ENCODE results near the gene DOCK2.
"Not testable (repeated sequence)": the region's sequence is repeated elsewhere in the genome, so short reads cannot be mapped to it uniquely, and the experiment has no call there.

Gene DOCK2

GRCh38 chr5:170092455-170093101 lies 455.5 kb downstream of the DOCK2 start:
- H3K27ac ChIP-seq = no peak overlapping the region
- H3K4me3 ChIP-seq = no peak overlapping the region
- TF ChIP-seq, protein P1, sequence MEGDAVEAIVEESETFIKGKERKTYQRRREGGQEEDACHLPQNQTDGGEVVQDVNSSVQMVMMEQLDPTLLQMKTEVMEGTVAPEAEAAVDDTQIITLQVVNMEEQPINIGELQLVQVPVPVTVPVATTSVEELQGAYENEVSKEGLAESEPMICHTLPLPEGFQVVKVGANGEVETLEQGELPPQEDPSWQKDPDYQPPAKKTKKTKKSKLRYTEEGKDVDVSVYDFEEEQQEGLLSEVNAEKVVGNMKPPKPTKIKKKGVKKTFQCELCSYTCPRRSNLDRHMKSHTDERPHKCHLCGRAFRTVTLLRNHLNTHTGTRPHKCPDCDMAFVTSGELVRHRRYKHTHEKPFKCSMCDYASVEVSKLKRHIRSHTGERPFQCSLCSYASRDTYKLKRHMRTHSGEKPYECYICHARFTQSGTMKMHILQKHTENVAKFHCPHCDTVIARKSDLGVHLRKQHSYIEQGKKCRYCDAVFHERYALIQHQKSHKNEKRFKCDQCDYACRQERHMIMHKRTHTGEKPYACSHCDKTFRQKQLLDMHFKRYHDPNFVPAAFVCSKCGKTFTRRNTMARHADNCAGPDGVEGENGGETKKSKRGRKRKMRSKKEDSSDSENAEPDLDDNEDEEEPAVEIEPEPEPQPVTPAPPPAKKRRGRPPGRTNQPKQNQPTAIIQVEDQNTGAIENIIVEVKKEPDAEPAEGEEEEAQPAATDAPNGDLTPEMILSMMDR (IDR thresholded peaks at IDR 0.05) = no peak
- DNase-seq (ENCODE audit: low spot score) = no peak

DNA sequence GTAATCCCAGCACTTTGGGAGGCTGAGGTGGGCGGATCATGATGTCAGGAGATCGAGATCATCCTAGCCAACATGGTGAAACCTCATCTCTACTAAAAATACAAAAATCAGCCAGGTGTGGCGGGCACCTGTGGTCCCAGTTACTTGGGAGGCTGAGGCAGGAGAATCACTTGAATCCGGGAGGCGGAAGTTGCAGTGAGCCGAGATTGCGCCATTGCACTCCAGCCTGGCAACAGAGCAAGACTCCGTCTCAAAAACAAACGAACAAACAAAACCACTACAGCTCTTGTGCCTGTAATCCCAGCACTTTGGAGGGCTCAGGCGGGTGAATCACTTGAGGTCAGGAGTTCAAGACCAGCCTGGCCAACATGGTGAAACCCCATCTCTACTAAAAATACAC lies 457.3 kb downstream of the DOCK2 start:
- not testable (repeated sequence) for H3K27ac ChIP-seq; DNase-seq (ENCODE audit: low spot score); H3K4me3 ChIP-seq

GRCh38 chr5:170095646-170096045 lies 458.6 kb downstream of the DOCK2 start:
- TF ChIP-seq, protein P1 (IDR thresholded peaks at IDR 0.05) = no peak
- no peak for DNase-seq (ENCODE audit: low spot score)
- Histone ChIP-seq H3K27ac (no peak overlapping the region), H3K4me3 (no peak overlapping the region)

DNA sequence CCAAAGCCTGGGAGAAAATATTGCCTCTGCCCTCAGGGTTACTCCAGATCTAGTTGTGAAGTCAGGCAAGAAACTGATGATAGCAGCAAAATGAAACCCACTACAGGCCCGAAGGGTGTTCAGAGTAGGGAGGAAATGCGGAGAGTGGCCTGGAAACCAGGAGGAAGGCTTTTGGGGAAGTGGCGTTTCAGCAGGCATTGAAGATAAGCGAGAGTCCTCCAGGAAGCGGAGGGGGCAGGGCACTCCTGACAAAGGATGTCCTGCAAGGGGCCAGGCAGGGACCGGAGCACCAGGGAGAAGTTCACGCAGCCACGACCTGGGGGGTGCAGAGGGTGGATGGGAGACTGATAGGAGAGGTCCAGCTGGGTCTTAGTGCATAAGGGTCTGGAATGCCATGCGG lies 460.9 kb downstream of the DOCK2 start:
- TF ChIP-seq, protein P1 (IDR thresholded peaks at IDR 0.05) = no peak
- Histone ChIP-seq H3K27ac (no peak overlapping the region), H3K4me3 (no peak overlapping the region)
- no peak for DNase-seq (ENCODE audit: low spot score)

DNA sequence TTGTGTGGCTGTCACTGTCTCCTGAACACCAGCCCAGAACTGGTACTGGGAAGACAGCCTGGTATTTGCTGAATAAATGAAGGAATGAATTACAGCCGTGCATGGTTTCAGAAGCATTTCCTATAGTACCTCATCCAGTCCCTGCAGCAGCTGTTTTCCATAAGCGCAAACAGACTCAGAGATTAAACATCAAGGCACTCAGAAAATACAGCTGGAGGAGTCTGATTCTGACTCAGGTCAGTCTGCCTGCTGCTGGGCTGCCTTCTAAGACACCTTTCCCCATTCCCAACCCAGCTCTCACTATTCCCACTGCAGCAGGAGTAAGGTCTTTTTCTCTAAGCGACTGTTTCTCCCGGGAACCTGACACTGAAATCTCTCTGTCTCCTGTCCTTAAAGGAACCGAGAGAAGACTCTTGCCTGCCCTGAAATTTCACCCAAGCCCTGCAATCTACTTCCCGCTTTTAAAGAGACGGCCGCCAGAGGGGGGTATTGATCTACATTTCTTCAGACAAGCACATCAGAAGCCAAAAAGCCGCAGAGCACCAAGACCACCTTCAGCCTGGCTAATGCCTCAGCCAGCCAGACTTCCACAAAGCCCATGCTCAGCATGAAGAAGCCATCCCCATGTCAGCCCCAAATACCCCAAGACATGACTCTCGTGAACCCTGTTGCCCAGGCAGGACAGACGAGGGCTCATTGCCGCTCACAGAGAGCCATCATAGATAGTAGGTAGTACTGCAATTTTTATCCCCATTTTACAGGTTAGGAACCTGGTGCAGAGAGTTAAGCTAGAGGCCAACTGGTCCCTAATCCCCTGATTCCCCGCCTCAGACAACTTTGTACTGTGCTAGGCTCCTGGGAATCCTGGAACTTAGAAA lies 463.2 kb downstream of the DOCK2 start:
- Histone ChIP-seq H3K27ac (no peak overlapping the region), H3K4me3 (no peak overlapping the region)
- DNase-seq (ENCODE audit: low spot score) = no peak
- TF ChIP-seq, protein P1 (IDR thresholded peaks at IDR 0.05) = peak; percentile 61

DNA sequence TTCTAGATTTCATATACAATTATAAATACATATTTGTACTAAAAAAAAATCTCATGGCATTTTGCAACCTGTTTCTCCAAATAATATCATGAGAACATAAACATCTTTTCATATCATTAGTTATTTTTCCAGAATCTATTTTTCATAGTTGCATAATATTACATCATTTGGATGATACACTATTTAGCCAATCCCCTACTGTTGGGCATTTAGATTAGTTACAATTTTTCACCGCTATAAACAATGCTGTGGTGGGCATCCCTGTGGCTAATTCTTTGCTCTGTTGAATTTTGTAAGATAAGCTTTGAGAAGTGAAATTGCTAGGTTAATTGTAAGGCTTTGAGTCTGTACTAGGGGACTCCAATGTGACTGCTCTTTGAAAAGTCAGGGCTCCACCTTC lies 466.4 kb downstream of the DOCK2 start:
- no peak overlapping the region for H3K4me3 ChIP-seq
- TF ChIP-seq, protein P1 (IDR thresholded peaks at IDR 0.05) = no peak
- H3K27ac ChIP-seq = no peak overlapping the region
- DNase-seq (ENCODE audit: low spot score) = no peak

DNA sequence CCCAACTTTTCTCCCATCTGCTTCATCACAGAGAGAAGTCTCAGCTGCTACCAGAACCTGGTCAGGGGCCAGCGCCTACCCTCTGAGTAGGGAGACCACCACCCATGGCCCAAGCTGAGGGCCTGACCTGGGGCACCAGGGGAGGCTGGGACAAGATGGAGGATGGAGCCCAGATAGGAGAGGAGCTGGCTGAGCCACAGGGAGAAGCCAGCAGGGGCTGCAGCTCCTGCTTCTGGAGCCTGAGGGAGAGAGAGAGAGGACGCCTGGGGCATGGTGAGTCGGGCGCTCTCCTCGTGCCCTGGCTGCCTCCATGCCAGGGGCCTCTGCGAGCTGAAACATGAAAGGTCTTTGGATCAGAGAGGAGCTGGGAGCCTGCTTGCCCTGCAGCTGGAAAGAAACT lies 467.2 kb downstream of the DOCK2 start:
- Histone ChIP-seq H3K4me3 (no peak overlapping the region), H3K27ac (no peak overlapping the region)
- TF ChIP-seq, protein P1 (IDR thresholded peaks at IDR 0.05) = no peak
- DNase-seq (ENCODE audit: low spot score) = peak; percentile 47
